Measurements from ENCODE around the gene NDUFB4.

The NDUFB4 gene

DNA sequence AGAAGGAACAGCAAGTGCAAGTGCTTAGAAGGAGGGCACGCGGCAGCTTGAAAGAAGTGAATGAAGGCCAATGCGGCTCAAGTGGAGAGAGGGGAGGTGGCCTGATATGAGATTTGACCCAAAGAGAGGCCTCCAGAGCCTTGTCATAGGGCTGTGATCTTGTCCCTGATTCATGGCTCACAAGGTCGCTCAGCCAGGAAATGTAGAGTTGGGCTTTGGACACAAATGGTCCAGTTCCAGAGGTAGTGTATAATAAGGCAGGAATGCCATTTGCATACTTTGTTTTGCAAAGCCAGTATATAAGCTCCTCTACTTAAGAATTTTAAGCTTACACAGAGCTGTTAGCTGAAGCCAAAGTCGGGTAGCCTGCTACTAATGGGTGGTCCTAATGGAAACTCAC is 52.2 kb downstream of the NDUFB4 start:
- ChIA-PET CTCF (no interaction called here), POLR2A (no interaction called here)
- H3K4me3 ChIP-seq (ENCODE audit: low read depth, low read length), result no peak overlapping the region
- no peak for TF ChIP-seq CTCF (IDR thresholded peaks at IDR 0.05; ENCODE audit: insufficient read depth, low read length, missing control alignments)
- no peak for DNase-seq (ENCODE audit: low read depth, low spot score)

DNA sequence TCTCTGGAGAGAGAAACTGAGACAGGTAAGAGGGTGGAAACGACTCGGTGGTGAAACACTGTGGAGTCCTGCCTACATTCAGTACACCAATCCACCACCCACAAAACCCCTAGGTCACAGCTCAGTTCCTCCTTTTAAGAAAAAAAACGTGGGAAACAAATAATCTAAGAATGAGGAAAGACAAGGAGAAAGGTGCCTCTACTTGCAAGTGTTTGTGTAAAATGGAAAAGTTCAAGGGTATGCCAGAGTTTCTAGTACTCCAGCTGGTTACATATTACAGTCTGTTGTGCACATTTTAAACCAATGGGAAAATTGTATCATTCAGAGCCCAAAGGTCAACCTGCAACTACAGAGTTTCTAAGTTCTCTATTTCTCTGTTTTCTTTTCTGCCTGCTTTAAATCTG is 53.7 kb downstream of the NDUFB4 start:
- DNase-seq (ENCODE audit: low read depth, low spot score), result no peak
- H3K4me3 ChIP-seq (ENCODE audit: low read depth, low read length), result no peak overlapping the region
- no peak for TF ChIP-seq CTCF (IDR thresholded peaks at IDR 0.05; ENCODE audit: insufficient read depth, low read length, missing control alignments)
- ChIA-PET POLR2A (no interaction called here), CTCF (no interaction called here)

DNA sequence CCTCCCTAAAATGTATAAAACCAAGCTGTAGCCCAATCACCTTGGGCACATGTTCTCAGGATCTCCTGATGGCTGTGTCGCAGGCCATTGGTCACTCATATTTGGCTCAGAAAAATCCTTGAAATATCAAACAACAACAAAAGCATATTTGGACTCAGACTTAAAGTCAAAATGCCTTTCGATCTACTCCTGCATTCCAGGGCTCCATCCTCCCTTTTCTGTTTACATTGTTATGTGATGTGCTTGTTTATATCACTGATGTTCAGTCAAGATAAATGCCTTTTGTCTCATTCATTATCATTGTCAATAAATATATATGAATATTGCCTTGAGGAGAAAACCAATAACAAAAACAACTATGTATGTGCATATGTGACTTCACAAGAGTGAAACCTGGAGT is 54.2 kb downstream of the NDUFB4 start:
- POLR2A ChIA-PET, result no interaction called here
- H3K4me3 ChIP-seq (ENCODE audit: low read depth, low read length), result no peak overlapping the region
- DNase-seq (ENCODE audit: low read depth, low spot score), result no peak
- TF ChIP-seq CTCF (IDR thresholded peaks at IDR 0.05; ENCODE audit: insufficient read depth, low read length, missing control alignments), result no peak
- CTCF ChIA-PET, result no interaction called here

Measured in AG04449 (cell line).